ENCODE data around the gene BRD7. TPM values are rescaled to one million over a fixed set of nuclear protein-coding genes. Genes with fewer than 3 reads are reported as not detected.

BRD7 gene
- total and polyA plus RNA-seq, 2 of the 4 experiments (the other 2 are of a cell fraction), result 24.8 to 29.9 TPM

- no peak overlapping the region; the same call in 1 of the 2 replicates for H3K4me2 ChIP-seq (ENCODE audit: low read depth, low read length)
- no CpG with 5 or more reads among the region's 3 CpGs for WGBS, 2 experiments (ENCODE audit: extremely low coverage in 2 of 2, insufficient read length in 1 of 2)
- ATAC-seq (ENCODE audit: low read depth) (no peak), DNase-seq (no peak)
- peaks cover 19% of the 10 kb centered on the region for H3K4me1 ChIP-seq (ENCODE audit: control insufficient read depth, insufficient read depth, low read length)
- H4K5ac ChIP-seq (ENCODE audit: low read depth, low read length), result 0 out of 2 replicates have a peak overlapping the region, but pooled peaks have one; percentile 2
- peaks cover 16 to 40% of the 10 kb centered on the region in 2 experiments; a peak in 3 of 4 replicates for H3K79me1 ChIP-seq (ENCODE audit: low read depth in 1 of 2, low read length in 2 of 2)
- H3K9me1 ChIP-seq (ENCODE audit: insufficient read depth, low read length), result peaks cover 13% of the 10 kb centered on the region; the same call in 1 of the 2 replicates
- H2BK120ac ChIP-seq (ENCODE audit: low read depth, low read length), result no peak overlapping the region; the same call in 1 of the 2 replicates
- H2AK9ac ChIP-seq (replicated peaks; ENCODE audit: low read depth, low read length, poor library complexity), result peak overlapping the region; percentile 9
- H2AFZ ChIP-seq (replicated peaks; ENCODE audit: low read length, poor library complexity), result no peak overlapping the region
- POLR2A ChIA-PET (ENCODE audit: unreplicated experiment), result no interaction called here
- peaks cover 2% of the 10 kb centered on the region; the same call in 1 of the 2 replicates for H3K36me3 ChIP-seq (ENCODE audit: control insufficient read depth, insufficient read depth, low read length)
- no peak for TF ChIP-seq MXI1 (IDR thresholded peaks at IDR 0.05; ENCODE audit: borderline replicate concordance, low read depth, low read length)
- TF ChIP-seq BHLHE40 (IDR thresholded peaks at IDR 0.05; ENCODE audit: low read depth, low read length), result no peak
- TF ChIP-seq CEBPB (IDR thresholded peaks at IDR 0.05; ENCODE audit: low read depth, low read length), result no peak
- TF ChIP-seq FOS (IDR thresholded peaks at IDR 0.05; ENCODE audit: low read depth, low read length), result no peak
- no peak for TF ChIP-seq ELK1 (IDR thresholded peaks at IDR 0.05; ENCODE audit: borderline replicate concordance, low read depth, low read length)
- no peak for TF ChIP-seq RAD21 (IDR thresholded peaks at IDR 0.05; ENCODE audit: low read length)
- TF ChIP-seq NFE2L2 (IDR thresholded peaks at IDR 0.05; ENCODE audit: low read depth, low read length), result no peak
- TF ChIP-seq USF2 (IDR thresholded peaks at IDR 0.05; ENCODE audit: low read depth, low read length), result no peak
- TF ChIP-seq CTCF (conservative IDR thresholded peaks at IDR 0.05; ENCODE audit: low read depth, low read length), result no peak
- no peak for TF ChIP-seq RFX5 (IDR thresholded peaks at IDR 0.05; ENCODE audit: low read depth, low read length)
- TF ChIP-seq CHD1 (IDR thresholded peaks at IDR 0.05; ENCODE audit: low read depth, low read length), result no peak
- TF ChIP-seq RCOR1 (IDR thresholded peaks at IDR 0.05; ENCODE audit: insufficient replicate concordance, low read length), result no peak
- no peak for TF ChIP-seq POLR2A (IDR thresholded peaks at IDR 0.05; ENCODE audit: low read depth, low read length)
- intact Hi-C loops (cut with micrococcal nuclease), result loop anchor here (5.0 kb wide), 1 partner anchor 35 kb away; no protein-coding TSS in a partner anchor
- H3K18ac ChIP-seq (ENCODE audit: low read depth, low read length), result no peak overlapping the region
- H3K56ac ChIP-seq (ENCODE audit: extremely low read depth, insufficient read depth, low read length), result no peak overlapping the region
- H3K27me3 ChIP-seq (ENCODE audit: control insufficient read depth, insufficient read depth, low read length), result peaks cover under 1% of the 10 kb centered on the region; the same call in 1 of the 2 replicates
- no peak overlapping the region for H3K4me3 ChIP-seq (ENCODE audit: insufficient read depth, low read depth, low read length)
- no peak overlapping the region for H3K27ac ChIP-seq (ENCODE audit: insufficient read depth, low read length)
- in situ Hi-C loops (cut with MboI; ENCODE audit: low sequenced_read_pairs), result no loop called here
- no TSS peak for BruUV-seq (replicated peaks)
- no peak overlapping the region; a peak in 1 of 4 replicates for H4K8ac ChIP-seq (ENCODE audit: low read depth in 2 of 2, low read length in 2 of 2)
- H3K14ac ChIP-seq (replicated peaks; ENCODE audit: low read depth, low read length), result peak overlapping the region; percentile 65; the same call in 1 of the 2 replicates
- H2AK5ac ChIP-seq (ENCODE audit: low read depth, low read length), result peak overlapping the region; percentile 92
- H2BK5ac ChIP-seq (ENCODE audit: low read depth, low read length, poor library complexity, severe bottlenecking), result no peak overlapping the region
- no peaks in the 10 kb centered on the region for H3K9me3 ChIP-seq (ENCODE audit: control insufficient read depth, insufficient read depth, low read length)
- H3K4ac ChIP-seq (ENCODE audit: low read depth, low read length), result peak overlapping the region; percentile 69
- H4K91ac ChIP-seq (ENCODE audit: insufficient read depth, low read depth, low read length), result peak overlapping the region; percentile 81; the same call in 1 of the 2 replicates
- dilution Hi-C loops (cut with HindIII; ENCODE audit: low sequenced_read_pairs, unreplicated experiment), result no loop called here
- H4K20me1 ChIP-seq (ENCODE audit: insufficient read depth, low read length), result no peaks in the 10 kb centered on the region; the same call in 1 of the 2 replicates
- no peak overlapping the region for H2BK20ac ChIP-seq (ENCODE audit: low read depth, low read length)
- no peak overlapping the region for H3K9ac ChIP-seq (ENCODE audit: low read depth, low read length)
- 0 out of 2 replicates have a peak overlapping the region, but pooled peaks have one; percentile 17 for H3K23ac ChIP-seq (ENCODE audit: low read depth, low read length)
- CTCF ChIA-PET, result no interaction called here
- no peak overlapping the region for H2BK15ac ChIP-seq (ENCODE audit: low read depth, low read length)
Measured at GRCh38 chr16:50267651-50268050, 101.1 kb downstream of the BRD7 start.

All from IMR-90 (cell line).